ENCODE data around the gene TCF12.

Gene TCF12

DNA sequence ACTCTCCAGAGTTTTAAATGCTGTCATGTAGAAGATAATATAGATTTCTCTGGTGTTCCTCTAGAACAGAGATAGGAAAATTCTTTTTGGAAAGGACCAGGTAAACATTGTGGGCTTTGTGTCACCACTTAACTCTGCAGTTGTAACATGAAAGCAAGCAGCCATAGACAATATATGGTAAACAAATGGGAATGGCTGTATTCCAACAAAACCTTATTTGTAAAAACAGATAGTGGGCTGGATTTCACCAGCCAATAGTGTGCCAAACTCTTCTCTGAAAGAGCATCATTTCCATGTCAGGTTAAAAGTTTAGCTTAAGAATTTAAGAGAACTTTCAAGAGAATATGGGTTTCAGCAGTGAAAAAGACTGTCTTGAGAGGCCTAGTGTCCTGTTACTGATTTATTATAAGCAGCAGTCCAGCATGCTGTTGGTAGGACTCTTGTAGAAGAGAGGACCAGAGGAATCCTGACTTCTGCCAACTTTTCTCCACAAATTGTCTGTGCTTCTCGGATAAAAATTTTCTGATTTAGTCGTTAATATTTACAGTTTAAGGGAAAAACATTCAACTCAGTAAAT is 107.7 kb downstream of the TCF12 start:
- DNase-seq, result no peak

DNA sequence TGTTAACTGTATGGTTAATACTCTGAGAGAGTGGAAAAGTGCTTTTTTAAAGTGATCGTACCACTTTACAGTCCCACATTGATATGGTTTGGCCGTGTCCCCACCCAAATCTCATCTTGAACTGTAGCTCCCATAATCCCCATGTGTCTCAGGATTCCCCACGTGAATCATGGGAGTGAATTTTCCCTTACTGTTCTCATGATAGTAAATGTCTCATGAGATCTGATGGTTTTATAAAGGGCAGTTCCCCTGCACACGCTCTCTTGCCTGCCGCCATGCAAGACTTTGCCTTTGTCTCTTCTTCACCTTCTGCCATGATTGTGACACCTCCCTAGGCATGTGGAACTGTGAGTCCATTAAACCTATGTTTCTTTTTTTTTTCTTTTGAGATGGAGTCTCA is 109.2 kb downstream of the TCF12 start:
- no peak for DNase-seq

- no peak for DNase-seq
These were observed 109.7 kb downstream of the TCF12 start for GRCh38 chr15:57028176-57028575.

DNA sequence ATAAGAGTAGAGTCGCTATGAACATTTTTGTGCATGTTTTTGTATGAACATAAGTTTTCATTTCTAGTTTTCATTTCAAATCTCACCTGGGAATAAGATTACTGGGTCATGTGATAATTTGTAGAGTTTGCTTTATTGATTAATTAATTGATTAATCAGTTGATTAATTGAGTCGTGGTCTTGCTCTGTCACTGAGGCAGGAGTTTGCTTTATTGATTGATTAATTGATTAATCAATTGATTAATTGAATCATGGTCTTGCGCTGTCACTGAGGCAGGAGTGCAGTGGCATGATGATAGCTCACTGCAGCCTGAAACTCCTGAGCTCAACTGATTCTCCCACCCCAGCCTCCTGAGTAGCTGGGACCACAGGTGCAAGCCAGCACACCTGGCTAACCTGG is 111.6 kb downstream of the TCF12 start:
- DNase-seq, result no peak

DNA sequence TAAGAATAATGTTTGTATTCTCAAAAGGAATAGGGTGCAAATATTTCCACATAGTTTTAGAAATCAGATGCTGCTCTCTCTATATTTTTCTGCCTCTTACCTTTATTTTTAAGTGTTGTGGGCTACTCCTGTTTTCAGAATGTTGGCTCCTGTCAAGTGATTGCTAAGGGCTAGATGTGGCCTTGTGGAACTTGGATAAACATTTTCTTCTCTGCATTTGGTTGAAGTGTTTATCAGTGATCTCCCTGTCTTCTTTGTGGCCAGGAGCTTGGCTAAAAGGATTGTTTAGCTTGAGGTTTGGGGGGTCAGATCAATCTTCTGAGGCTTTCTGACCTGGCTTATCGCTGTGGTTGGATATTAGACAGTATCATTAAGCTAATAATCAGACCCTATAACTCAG is 112.6 kb downstream of the TCF12 start:
- DNase-seq, result no peak

- no peak for DNase-seq
These were observed 113.2 kb downstream of the TCF12 start for GRCh38 chr15:57031605-57032004.

- DNase-seq, result no peak
These were observed 113.9 kb downstream of the TCF12 start for GRCh38 chr15:57032338-57032737.

DNA sequence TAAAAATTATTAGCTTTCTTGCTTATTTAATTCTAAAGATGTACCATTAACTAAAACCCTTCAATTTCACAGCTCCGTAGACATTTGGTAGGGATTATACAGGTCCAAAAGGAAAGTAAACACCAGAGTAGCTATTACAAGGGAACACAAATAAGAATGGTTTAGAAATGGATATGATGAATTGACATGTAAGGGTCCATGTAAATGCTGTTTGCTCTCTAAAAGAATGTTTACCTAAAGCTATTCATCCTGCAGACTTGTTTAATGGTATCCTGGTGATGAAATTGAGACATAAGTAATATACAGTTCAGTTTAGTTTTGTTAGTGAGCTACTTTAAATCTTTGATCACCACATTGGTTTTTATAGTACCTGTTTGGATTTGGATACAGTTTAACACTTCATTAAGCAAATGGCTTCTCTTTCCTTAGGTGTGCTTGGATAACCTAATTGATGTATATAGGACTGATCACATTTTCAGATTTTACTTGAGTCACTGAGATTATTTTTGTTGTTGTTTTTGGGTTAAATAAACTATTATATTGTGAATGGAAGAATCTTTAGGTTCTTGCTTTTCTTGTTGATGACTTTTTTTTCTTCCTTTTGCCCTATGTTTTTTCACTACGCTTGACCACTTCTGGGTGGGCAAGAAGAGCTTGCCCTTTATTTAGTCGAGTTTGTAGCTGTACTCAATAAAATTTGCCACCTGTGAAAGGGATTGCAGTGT is 115.4 kb downstream of the TCF12 start:
- DNase-seq, result no peak

DNA sequence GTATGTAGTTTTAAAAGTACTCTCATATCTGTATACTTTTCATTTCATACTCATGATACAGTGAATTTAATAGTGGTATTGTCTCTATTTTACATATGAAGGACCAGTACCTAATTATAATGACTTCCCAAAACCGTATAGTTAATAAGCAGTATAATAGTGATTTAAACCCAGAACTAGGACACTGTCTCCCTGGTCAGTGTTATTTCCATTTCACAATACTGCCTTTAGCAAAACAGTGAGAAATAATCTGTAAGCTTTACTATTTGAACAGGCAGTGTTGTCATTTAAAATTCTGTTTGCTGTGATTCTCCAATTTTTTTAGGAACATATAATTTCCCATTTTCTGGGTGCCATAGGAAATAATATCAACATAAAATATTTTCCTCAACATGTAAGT is 116.2 kb downstream of the TCF12 start:
- no peak for DNase-seq

DNA sequence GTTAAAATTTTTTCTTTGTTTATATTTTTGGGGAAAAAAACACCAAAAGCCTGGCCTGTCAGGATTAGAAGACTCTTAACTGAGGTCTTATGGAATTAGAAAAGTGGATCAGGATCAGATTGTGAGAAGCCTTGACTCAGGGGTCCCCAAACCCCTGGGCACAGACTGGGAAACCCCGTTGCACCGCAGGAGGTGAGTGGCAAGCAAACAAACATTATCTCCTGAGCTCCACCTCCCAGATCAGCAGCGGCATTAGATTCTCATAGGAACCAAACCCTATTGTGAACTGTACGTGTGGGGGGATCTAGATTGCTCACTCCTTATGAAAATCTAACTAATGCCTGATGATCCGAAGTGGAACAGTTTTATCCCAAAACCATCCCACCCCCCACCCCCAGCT is 117.2 kb downstream of the TCF12 start:
- no peak for DNase-seq

DNA sequence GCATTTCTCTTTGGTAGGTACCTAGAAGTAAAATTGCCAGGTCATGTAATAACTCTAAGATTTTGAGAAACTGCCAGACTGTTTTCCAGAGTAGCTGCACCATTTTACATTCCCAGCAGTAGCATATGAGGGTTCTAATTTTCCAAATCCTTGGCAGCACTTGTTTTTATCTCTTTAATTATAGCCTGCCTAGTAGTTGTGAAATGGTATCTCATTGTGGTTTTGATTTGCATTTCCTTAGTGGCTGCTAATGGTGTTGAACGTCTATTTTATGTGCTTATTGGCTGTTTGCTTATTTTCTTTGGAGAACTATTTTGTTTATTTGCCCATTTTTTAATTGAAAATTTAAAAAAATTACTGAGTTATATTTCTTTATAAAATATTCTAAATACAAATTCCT is 117.9 kb downstream of the TCF12 start:
- DNase-seq, result no peak

DNA sequence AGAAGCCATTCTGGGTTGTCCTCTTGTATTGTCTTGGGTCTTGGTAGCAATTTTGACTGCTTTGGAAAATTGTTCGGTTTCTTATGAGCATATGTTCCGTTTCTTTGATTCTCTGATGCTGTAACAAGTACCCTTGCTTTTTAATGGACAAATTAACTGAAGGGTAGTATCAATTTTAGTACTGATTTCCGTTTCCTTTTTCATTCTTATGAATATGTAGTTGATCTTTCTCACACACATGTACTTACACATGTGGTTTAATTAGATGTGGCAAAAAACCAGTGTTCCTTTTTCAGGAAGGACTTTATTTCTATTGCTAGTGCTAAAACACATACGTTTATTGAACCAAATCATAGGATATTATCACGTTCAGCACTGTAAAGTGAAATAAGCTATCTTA is 119.1 kb downstream of the TCF12 start:
- DNase-seq, result no peak

DNA sequence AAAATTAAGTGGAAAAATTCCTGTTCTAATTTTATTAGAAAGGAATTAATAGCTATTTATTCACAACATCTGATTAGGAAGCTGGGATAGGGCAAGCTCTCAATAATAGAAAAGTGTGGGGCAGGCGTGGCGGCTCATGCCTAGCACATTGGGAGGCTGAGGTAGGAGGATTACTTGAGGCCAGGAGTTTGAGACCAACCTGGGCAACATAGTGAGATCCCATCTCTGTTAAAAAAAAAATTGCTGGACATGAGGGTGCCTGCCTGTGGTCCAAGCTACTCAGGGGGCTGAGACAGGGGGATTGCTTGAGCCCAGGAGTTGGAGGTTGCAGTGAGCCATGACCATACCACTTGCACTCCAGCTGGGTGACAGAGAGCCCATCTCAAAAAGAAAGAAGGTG is 119.6 kb downstream of the TCF12 start:
- no peak for DNase-seq

- DNase-seq, result no peak
These were observed 120.1 kb downstream of the TCF12 start for GRCh38 chr15:57038496-57038895.

GRCh38 chr15:57041416-57041815 is 123.0 kb downstream of the TCF12 start:
- no peak for DNase-seq

- no peak for DNase-seq
These were observed 125.7 kb downstream of the TCF12 start for GRCh38 chr15:57044072-57044702.

DNA sequence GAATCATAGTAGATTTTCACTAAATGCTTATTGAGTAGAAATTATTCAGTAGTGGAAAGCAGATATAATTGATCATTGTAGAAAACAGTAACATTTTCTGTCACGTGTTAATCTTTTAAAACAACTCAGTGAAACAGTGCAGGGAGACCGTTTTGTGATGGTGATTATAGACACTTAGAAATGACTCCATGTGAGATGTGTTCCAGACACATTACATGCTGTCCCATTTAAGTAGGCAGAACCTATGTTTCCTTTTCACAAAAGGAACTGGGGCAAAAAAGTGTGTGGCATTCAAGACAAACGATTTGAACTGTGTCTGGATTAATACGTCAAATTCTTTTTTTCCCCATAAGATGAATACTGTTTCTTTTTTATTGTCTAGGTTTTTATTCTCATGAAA is 126.5 kb downstream of the TCF12 start:
- no peak for DNase-seq

DNA sequence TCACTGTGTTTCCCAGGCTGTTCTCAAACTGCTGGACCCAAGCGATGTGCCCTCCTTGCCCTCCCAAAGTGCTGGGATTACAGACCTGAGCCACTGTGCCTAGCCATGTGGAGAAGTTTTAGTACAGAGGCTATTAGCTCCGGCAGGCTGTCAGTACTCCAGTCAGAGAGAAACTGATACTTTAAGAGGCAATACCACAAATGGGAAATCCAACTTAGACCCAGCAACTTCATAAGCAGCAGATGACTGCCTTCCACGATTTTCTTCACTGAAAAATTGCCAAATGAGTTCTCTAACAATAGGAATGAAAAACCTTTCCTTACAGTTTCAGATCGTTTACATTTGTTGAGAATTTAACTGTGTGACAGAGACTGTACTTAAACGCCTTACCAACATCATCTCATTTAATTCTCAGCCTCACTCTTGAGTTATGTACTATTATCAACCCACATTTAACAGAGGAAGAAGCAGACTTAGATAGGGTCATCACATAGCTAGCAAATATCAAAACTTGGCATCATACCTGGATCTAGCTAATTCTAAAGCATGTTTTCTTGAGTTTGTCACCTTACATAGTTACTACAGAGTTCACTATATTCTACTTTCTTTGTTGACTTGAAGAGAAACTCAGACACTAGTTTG is 127.4 kb downstream of the TCF12 start:
- DNase-seq, result no peak

GRCh38 chr15:57048930-57049549 is 130.6 kb downstream of the TCF12 start:
- DNase-seq, result no peak

- DNase-seq, result no peak
These were observed 135.0 kb downstream of the TCF12 start for GRCh38 chr15:57053470-57053869.

- DNase-seq, result no peak
These were observed 135.8 kb downstream of the TCF12 start for GRCh38 chr15:57054204-57054750.

- DNase-seq, result no peak
These were observed 137.9 kb downstream of the TCF12 start for GRCh38 chr15:57056357-57056756.
